Activated B cell treated with CpG ODN at 0.5 μM for 24 hours (primary cell): ENCODE measurements around the gene EFCAB7. TPM values are rescaled to one million over a fixed set of nuclear protein-coding genes. Genes with fewer than 3 reads are reported as not detected.
A peak's percentile ranks its signal among the peaks of the same experiment; 100 is the strongest.
"Not testable (repeated sequence)": the region's sequence is repeated elsewhere in the genome, so short reads cannot be mapped to it uniquely, and the experiment has no call there.

Experiments
- ATAC-seq: fragments of 200-7000 bp; cut with Tn5 transposase; one replicate; pipeline ENCODE4 v1.10.0; 2021; ENCODE audit warnings: low read depth, mild to moderate bottlenecking, moderate library complexity
- CTCF ChIA-PET: fragments of 350-600 bp; sonication (Branson Sonifier 250); formaldehyde crosslinking; loops from one replicate; lab custom pipeline; 2021; ENCODE audit warnings: antibody characterized with exemption; lab: Charles Lee
- POLR2A ChIA-PET: fragments of 350-600 bp; sonication (Branson Sonifier 250); formaldehyde crosslinking; loops from one replicate; lab custom pipeline; 2021; ENCODE audit warnings: antibody characterized with exemption; lab: Charles Lee
- DNase-seq: peaks from one replicate; pipeline ENCODE4 v3.0.0; 2022
- H3K27ac Mint-ChIP-seq: one replicate; pipeline ENCODE4 v1.8.0; 2020; ENCODE audit warnings: mixed read lengths
- H3K27me3 Mint-ChIP-seq: one replicate; pipeline ENCODE4 v1.8.0; 2021; ENCODE audit warnings: mixed read lengths
- H3K36me3 Mint-ChIP-seq: one replicate; pipeline ENCODE4 v1.8.0; 2021; ENCODE audit warnings: low read depth, mixed read lengths
- H3K4me1 Mint-ChIP-seq: one replicate; pipeline ENCODE4 v1.8.0; 2021; ENCODE audit warnings: mixed read lengths
- H3K4me3 Mint-ChIP-seq: one replicate; pipeline ENCODE4 v1.8.0; 2020; ENCODE audit warnings: mild to moderate bottlenecking, mixed read lengths
- H3K9me3 Mint-ChIP-seq: one replicate; pipeline ENCODE4 v1.8.0; 2020; ENCODE audit warnings: mixed read lengths
- CTCF ChIP-seq: fragments of 200-600 bp; IDR thresholded peaks from one replicate; pipeline ENCODE4 v1.8.0; 2022; ENCODE audit warnings: antibody characterized with exemption, mild to moderate bottlenecking
- intact Hi-C: fragments of 100-400 bp; cut with micrococcal nuclease; formaldehyde crosslinking; loops from one replicate; pipeline ENCODE4 v1.15.1; 2024
- total RNA-seq: library from RNA; stranded (reverse); gene quantifications from 2 replicates; pipeline ENCODE4 v1.2.3, GENCODE V29; 2022

EFCAB7 gene
- total RNA-seq, 1 donor from 2014 or later, result 7.5 TPM

- TF ChIP-seq CTCF, result peak; percentile 67
- no peak overlapping the region for H3K27ac Mint-ChIP-seq
These were observed 52.1 kb downstream of the EFCAB7 start for GRCh38 chr1:63575340-63575826.

GRCh38 chr1:63586326-63586725 lies 63.0 kb downstream of the EFCAB7 start:
- H3K4me1 Mint-ChIP-seq, intact Hi-C loops, H3K27ac Mint-ChIP-seq, H3K4me3 Mint-ChIP-seq, H3K27me3 Mint-ChIP-seq, H3K36me3 Mint-ChIP-seq, H3K9me3 Mint-ChIP-seq, POLR2A ChIA-PET, ATAC-seq, DNase-seq, CTCF ChIA-PET: not testable (repeated sequence)

More at GRCh38 chr1:63575340-63575826, 52.1 kb downstream of the EFCAB7 start:
- DNase-seq, result no peak
- intact Hi-C loops, result loop anchor here (1.0 kb wide), 4 partner anchors 18 to 671 kb away; partner anchors contain the start of gene PGM1
- H3K4me1 Mint-ChIP-seq, result no peaks in the 10 kb centered on the region
- ATAC-seq, result no peak
- no peak overlapping the region for H3K4me3 Mint-ChIP-seq
- ChIA-PET CTCF (interaction anchor here (0.7 to 3.8 kb wide), 2 partner anchors 47 to 672 kb away, joined by 3 to 13 read pairs; no protein-coding TSS in a partner anchor), POLR2A (no interaction called here)
- H3K9me3 Mint-ChIP-seq, result no peaks in the 10 kb centered on the region
- H3K36me3 Mint-ChIP-seq, result peaks cover 1% of the 10 kb centered on the region
- H3K27me3 Mint-ChIP-seq, result no peaks in the 10 kb centered on the region

- H3K36me3 Mint-ChIP-seq, result peaks cover 8% of the 10 kb centered on the region
- ChIA-PET POLR2A (no interaction called here), CTCF (no interaction called here)
- no peak for ATAC-seq
- no peak for DNase-seq
- intact Hi-C loops, result loop anchor here (5.0 kb wide), 8 partner anchors 263 to 1863 kb away; partner anchors contain the start of genes ATG4C, LEPR, LEPROT and TM2D1
- no peaks in the 10 kb centered on the region for H3K9me3 Mint-ChIP-seq
- no peaks in the 10 kb centered on the region for H3K27me3 Mint-ChIP-seq
- no peak for TF ChIP-seq CTCF
- H3K27ac Mint-ChIP-seq, result no peak overlapping the region
- no peak overlapping the region for H3K4me3 Mint-ChIP-seq
- peaks cover 11% of the 10 kb centered on the region for H3K4me1 Mint-ChIP-seq
These were observed 66.8 kb downstream of the EFCAB7 start for GRCh38 chr1:63590166-63590560.

- H3K27ac Mint-ChIP-seq, result peak overlapping the region; percentile 92
- ATAC-seq (no peak), DNase-seq (no peak)
- intact Hi-C loops, result loop anchor here (1.0 to 5.0 kb wide), 10 partner anchors 17 to 1865 kb away; partner anchors contain the start of genes ALG6, ATG4C, LEPR and LEPROT
- H3K36me3 Mint-ChIP-seq, result peaks cover 8% of the 10 kb centered on the region
- no peaks in the 10 kb centered on the region for H3K27me3 Mint-ChIP-seq
- H3K9me3 Mint-ChIP-seq, result no peaks in the 10 kb centered on the region
- ChIA-PET POLR2A (interaction anchor here (1.4 kb wide), 1 partner anchor 71 kb away, joined by 3 read pairs; no protein-coding TSS in a partner anchor), CTCF (interaction anchor here (1.4 kb wide), 1 partner anchor 19 kb away, joined by 3 read pairs; no protein-coding TSS in a partner anchor)
- H3K4me1 Mint-ChIP-seq, result peaks cover 14% of the 10 kb centered on the region
- no peak for TF ChIP-seq CTCF
- H3K4me3 Mint-ChIP-seq, result peak overlapping the region; percentile 97
These were observed 69.4 kb downstream of the EFCAB7 start for GRCh38 chr1:63592536-63593302.

GRCh38 chr1:63593303-63593885 lies 70.1 kb downstream of the EFCAB7 start, which contains the start of gene PGM1:
TSS of gene PGM1 (plus strand) at chr1:63593411. CDS start at chr1:63593489, 78 bp downstream.
- POLR2A ChIA-PET, result interaction anchor here (1.4 kb wide), 1 partner anchor 72 kb away, joined by 3 read pairs; no protein-coding TSS in a partner anchor
- DNase-seq (peak; percentile 67), ATAC-seq (peak; percentile 79)
- Mint-ChIP-seq H3K9me3 (no peaks in the 10 kb centered on the region), H3K27ac (peak within 1 kb of the TSS; percentile 92), H3K4me3 (peak within 1 kb of the TSS; percentile 97), H3K4me1 (peaks cover 14% of the 10 kb centered on the region), H3K36me3 (peaks cover 8% of the 10 kb centered on the region), H3K27me3 (no peaks in the 10 kb centered on the region)
- intact Hi-C loops, result loop anchor here (1.0 to 5.0 kb wide), 10 partner anchors 18 to 1866 kb away; partner anchors contain the start of genes ALG6, ATG4C, LEPR and LEPROT
- CTCF ChIA-PET, result interaction anchor here (1.4 kb wide), 1 partner anchor 19 kb away, joined by 3 read pairs; no protein-coding TSS in a partner anchor
- no peak for TF ChIP-seq CTCF
